Pancreas (tissue), 10 donors: ENCODE data around the gene TRIM66. TPM values are rescaled to one million over a fixed set of nuclear protein-coding genes. Genes with fewer than 3 reads are reported as not detected.

Experiments used
- ATAC-seq, 4 donors: fragments of 200-7000 bp; cut with Tn5 transposase; one replicate each; pipeline versions ENCODE4 v1.8.0 to v1.9.1; 2020; ENCODE audit warnings: mild to moderate bottlenecking in 4 of 4, moderate library complexity in 4 of 4
- DNase-seq, 6 donors: peaks; one replicate each; pipeline ENCODE4 v3.0.0-alpha.2; 2020
- FAIRE-seq: peaks from 2 replicates; lab custom pipeline; 2012; peaks lifted over from hg19 to GRCh38; lab: Jason Lieb, UNC
- H3K27ac ChIP-seq, 4 donors: fragments of 200-600 bp; sonication (generic); 1 replicate in 3 of 4; 2 replicates in 1 of 4; pipeline versions ENCODE4 v1.5.0 to v1.8.0; 2020
- H3K27me3 ChIP-seq, 4 donors: fragments of 200-600 bp; one replicate each; pipeline ENCODE4 v1.8.0; 2021
- H3K36me3 ChIP-seq, 3 donors: fragments of 200-600 bp; sonication (generic) in 1 of 3; one replicate each; pipeline versions ENCODE4 v1.5.0 to v1.8.0; 2020 to 2021
- H3K4me1 ChIP-seq, 3 donors: fragments of 200-600 bp; one replicate each; pipeline ENCODE4 v1.8.0; 2021
- H3K4me3 ChIP-seq, 4 donors: fragments of 200-600 bp; sonication (generic) in 2 of 4; one replicate each; pipeline versions ENCODE4 v1.5.0 to v1.8.0; 2020 to 2021
- H3K9me3 ChIP-seq, 4 donors: fragments of 200-600 bp; one replicate each; pipeline ENCODE4 v1.8.0; 2021
- WGBS, 2 donors: extraction: QIAGEN DNeasy Blood & Tissue Kit; methylation state at CpG; one replicate each; pipeline ENCODE4 v1.1.7; 2013; 5-methylcytosine and 5-hydroxymethylcytosine counted together
- intact Hi-C, 3 donors: fragments of 100-400 bp; cut with DNase I; formaldehyde crosslinking; loops; one replicate each; pipeline versions ENCODE4 v1.11.1 to v1.14.2; 2022
- polyA plus RNA-seq, 2 donors: library from polyadenylated mRNA; stranded (reverse); fragments of 200-250 nt; gene quantifications; one replicate each; pipeline ENCODE4 v1.2.3, GENCODE V29; 2013
- total RNA-seq, 6 donors: library from RNA; stranded (reverse); fragmentation: NEBNext Ultra II Directional in 4 of 6; extraction: Animal tissue kit (Norgen Biotek cat#: 25700) in 4 of 6; gene quantifications; one replicate each; pipeline versions ENCODE4 v1.2.1 to v1.2.4, GENCODE V29; 2021 to 2023
- TF ChIP-seq, protein P1 (sequence below), 4 donors: fragments of 200-600 bp; sonication (generic) in 3 of 4; IDR thresholded peaks; one replicate each; pipeline versions ENCODE4 v1.5.0 to v1.8.0; 2021; ENCODE audit warnings: antibody characterized with exemption in 4 of 4
- donor health status: healthy with polysubstance abuse.
- donor health status: DM: no; HTN: no; CAD: no; lungs with moderate emphysema.
- donor health status: DM: no; HTN: no; CAD: no.
- donor health status: control.
- donor health status: control.
- donor health status: Bipolar disorder and iron deficiency.
- donor health status: DM: yes; HTN: yes; CAD: no.
- donor health status: DM: no; HTN: no; CAD: no.
- donor health status: DM: no; HTN: no; CAD: no.
- donor health status: DM: yes; HTN: yes; CAD: no.

The TRIM66 gene
- total and polyA plus RNA-seq, 8 donors, result 4.1 to 13.1 (median 9.8) TPM

DNA sequence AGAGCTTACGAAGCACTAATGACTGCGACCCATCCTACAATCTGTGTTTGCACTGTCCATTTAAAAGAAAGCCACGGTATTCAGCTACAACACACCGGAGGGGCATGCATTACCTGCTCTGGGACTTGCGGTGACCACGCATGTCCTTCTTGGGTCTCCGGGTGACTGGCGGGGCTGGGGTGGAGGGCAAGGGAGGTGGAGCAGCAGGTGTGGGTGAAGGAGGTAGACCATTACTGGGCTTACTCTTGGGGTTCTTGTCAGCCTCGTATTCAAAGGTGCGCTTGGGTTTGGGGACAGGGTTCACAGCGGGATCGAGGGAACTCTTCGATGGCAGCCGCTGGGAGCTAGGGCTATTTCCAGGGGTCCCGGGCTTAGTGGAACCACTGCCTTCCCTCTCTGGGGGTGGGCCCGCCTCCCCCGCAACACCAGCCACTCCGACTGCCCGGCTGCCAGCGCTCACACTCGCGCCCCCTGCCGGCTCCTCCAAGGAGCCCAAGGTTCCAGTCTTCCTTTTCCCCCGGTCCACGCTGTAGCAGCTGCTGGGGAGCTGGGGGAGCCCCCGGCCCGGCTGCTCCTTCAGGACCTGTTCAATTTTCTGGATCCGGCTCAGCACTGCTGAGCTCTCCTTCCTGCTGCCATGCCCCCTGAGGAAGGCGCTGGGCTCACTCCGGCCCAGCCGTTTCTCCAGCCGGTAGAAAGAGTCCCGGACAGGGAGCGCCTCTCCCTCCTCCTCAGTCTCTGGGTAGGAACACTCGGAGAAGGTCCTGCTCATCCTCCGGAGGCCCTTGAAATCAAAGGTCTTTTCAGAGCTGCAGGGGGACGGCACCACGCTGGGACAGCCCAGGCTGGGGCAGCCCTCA lies 47.6 kb upstream of the TRIM66 start:
- ATAC-seq, result no peak
- Histone ChIP-seq H3K27me3 (no peaks in the 10 kb centered on the region), H3K36me3 (peaks cover 0 to 21% (median 0%) of the 10 kb centered on the region in 3 donors), H3K4me1 (peaks cover 21% of the 10 kb centered on the region in 3 donors), H3K27ac (no peak overlapping the region), H3K4me3 (no peak overlapping the region), H3K9me3 (no peaks in the 10 kb centered on the region)
- TF ChIP-seq, protein P1, sequence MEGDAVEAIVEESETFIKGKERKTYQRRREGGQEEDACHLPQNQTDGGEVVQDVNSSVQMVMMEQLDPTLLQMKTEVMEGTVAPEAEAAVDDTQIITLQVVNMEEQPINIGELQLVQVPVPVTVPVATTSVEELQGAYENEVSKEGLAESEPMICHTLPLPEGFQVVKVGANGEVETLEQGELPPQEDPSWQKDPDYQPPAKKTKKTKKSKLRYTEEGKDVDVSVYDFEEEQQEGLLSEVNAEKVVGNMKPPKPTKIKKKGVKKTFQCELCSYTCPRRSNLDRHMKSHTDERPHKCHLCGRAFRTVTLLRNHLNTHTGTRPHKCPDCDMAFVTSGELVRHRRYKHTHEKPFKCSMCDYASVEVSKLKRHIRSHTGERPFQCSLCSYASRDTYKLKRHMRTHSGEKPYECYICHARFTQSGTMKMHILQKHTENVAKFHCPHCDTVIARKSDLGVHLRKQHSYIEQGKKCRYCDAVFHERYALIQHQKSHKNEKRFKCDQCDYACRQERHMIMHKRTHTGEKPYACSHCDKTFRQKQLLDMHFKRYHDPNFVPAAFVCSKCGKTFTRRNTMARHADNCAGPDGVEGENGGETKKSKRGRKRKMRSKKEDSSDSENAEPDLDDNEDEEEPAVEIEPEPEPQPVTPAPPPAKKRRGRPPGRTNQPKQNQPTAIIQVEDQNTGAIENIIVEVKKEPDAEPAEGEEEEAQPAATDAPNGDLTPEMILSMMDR (IDR thresholded peaks at IDR 0.05), result no peak
- 92 to 93% methylated on average over 38 of the region's 38 CpGs for WGBS, 2 donors
- peak in 1 of 6 donors; percentile 58 for DNase-seq
- FAIRE-seq, result no peak
- intact Hi-C loops, result no loop called here

DNA sequence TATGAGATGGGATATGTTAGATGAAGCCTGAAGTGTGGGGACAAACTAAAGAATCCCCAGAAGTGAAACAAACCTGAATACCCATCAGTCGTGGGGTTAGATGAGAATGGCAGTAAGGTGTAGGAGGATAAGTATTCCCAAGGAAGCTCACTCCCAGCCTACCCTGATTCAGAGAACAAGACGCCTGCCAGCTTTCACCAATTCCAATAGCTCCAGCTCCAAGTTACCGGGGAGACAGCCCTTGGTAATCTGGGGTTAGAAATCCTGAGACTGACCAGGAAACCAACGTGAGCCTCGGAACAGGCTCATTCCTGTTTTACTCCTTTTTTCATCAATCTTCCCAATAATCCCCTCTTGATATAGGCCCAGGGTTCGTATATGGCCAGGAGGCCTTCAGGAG lies 46.6 kb upstream of the TRIM66 start:
- FAIRE-seq (no peak), ATAC-seq (no peak), DNase-seq (no peak)
- intact Hi-C loops, result no loop called here
- TF ChIP-seq, protein P1 (IDR thresholded peaks at IDR 0.05), result no peak
- H3K27me3 ChIP-seq, result no peaks in the 10 kb centered on the region
- H3K9me3 ChIP-seq, result no peaks in the 10 kb centered on the region
- H3K27ac ChIP-seq, result no peak overlapping the region
- peaks cover 21% of the 10 kb centered on the region in 3 donors for H3K4me1 ChIP-seq
- peaks cover 0 to 21% (median 0%) of the 10 kb centered on the region in 3 donors for H3K36me3 ChIP-seq
- 86 to 94% methylated on average over 6 of the region's 6 CpGs for WGBS, 2 donors
- H3K4me3 ChIP-seq, result no peak overlapping the region

DNA sequence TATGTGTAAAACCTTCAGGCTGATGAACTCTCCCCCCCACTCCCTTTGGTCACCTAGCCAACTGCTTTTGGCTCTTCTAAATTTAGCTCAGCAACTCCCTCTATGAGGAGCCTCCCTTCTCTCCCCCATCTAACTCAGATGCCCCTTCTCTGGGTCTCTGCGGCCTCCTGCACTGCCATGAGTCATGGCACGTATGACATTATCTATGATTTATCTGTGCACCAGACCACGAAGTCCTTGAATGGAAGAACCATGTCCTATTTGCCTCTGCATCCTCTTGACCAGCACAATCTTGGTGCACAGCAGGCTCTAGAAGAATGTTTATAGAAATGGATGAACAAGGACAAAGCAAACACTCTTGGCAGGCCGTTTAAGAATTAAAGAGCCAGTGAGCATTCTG lies 46.1 kb upstream of the TRIM66 start:
- no peak for DNase-seq
- Histone ChIP-seq H3K9me3 (no peaks in the 10 kb centered on the region), H3K4me1 (peaks cover 16 to 17% (median 16%) of the 10 kb centered on the region in 3 donors), H3K4me3 (no peak overlapping the region), H3K27ac (no peak overlapping the region), H3K36me3 (peaks cover 0 to 21% (median 0%) of the 10 kb centered on the region in 3 donors), H3K27me3 (no peaks in the 10 kb centered on the region)
- TF ChIP-seq, protein P1 (IDR thresholded peaks at IDR 0.05), result no peak
- no peak for FAIRE-seq
- ATAC-seq, result no peak
- intact Hi-C loops, result no loop called here
- 57 to 61% methylated on average over 4 of the region's 4 CpGs for WGBS, 2 donors

DNA sequence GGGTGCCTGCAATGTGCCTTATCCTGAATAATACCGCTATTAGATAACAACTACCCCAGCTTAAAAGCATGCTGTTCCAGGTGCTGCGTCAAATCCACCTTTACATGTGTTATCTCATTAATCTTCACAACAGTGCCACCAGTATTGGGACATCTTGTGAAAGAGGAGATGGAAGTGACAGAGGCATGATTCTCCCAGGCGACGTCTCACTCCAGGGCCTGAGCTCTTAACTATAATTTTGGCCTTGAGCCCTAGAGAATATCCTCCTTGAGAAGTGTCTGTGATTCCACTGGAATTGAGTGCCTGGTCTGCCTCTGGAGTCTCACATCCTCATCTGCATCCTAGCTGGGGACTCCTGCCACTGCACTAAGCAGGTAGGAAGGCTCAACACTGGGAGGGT lies 43.9 kb upstream of the TRIM66 start:
- 88 to 96% methylated on average over 4 of the region's 4 CpGs for WGBS, 2 donors
- intact Hi-C loops, result no loop called here
- FAIRE-seq, result no peak
- TF ChIP-seq, protein P1 (IDR thresholded peaks at IDR 0.05), result no peak
- peaks cover 0 to 21% (median 0%) of the 10 kb centered on the region in 3 donors for H3K36me3 ChIP-seq
- no peaks in the 10 kb centered on the region for H3K27me3 ChIP-seq
- no peak overlapping the region for H3K27ac ChIP-seq
- no peak for DNase-seq
- H3K9me3 ChIP-seq, result no peaks in the 10 kb centered on the region
- H3K4me3 ChIP-seq, result no peak overlapping the region
- peaks cover 5 to 8% (median 5%) of the 10 kb centered on the region in 3 donors for H3K4me1 ChIP-seq
- ATAC-seq, result no peak

DNA sequence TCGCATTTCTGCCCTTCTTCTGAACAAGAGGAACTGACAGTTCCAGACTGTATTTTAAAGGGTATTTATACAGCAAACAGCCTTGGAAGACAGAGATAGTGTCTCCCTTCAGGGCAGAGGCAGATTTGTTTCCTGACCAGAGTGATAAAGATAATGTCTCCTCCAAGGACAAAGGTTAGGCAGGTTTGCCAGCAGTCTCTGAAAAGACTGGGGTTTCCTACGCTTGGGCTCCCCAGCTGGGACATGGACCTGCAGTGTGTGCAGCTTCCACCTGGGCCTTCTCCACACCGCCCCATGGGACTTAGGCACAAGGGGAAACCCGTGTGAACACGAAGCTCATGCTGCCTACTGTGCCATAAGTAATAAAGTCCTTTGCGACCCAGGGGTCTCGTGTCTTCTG lies 42.2 kb upstream of the TRIM66 start:
- Histone ChIP-seq H3K4me3 (no peak overlapping the region), H3K9me3 (no peaks in the 10 kb centered on the region), H3K4me1 (peaks cover 6 to 22% (median 21%) of the 10 kb centered on the region in 3 donors), H3K27ac (no peak overlapping the region), H3K27me3 (no peaks in the 10 kb centered on the region), H3K36me3 (peaks cover 0 to 8% (median 0%) of the 10 kb centered on the region in 3 donors)
- 69 to 71% methylated on average over 7 of the region's 7 CpGs for WGBS, 2 donors
- no peak for FAIRE-seq
- TF ChIP-seq, protein P1 (IDR thresholded peaks at IDR 0.05), result no peak
- ATAC-seq, result no peak
- peak in 1 of 6 donors; percentile 13 for DNase-seq
- intact Hi-C loops, result no loop called here
